Measurements from ENCODE around the gene TLE1. TPM values are rescaled to one million over a fixed set of nuclear protein-coding genes. Genes with fewer than 3 reads are reported as not detected.

Gene TLE1
- total and polyA plus RNA-seq, 2 of the 4 experiments (the other 2 are of a cell fraction) = 36.0 to 51.0 TPM

- Histone ChIP-seq H3K4ac (ENCODE audit: low read depth, low read length) (peak overlapping the region; percentile 11), H3K9ac (ENCODE audit: low read depth, low read length) (no peak overlapping the region), H3K79me1 (ENCODE audit: low read depth in 1 of 2, low read length in 2 of 2) (peaks cover 11 to 56% of the 10 kb centered on the region in 2 experiments), H3K4me3 (ENCODE audit: insufficient read depth, low read depth, low read length) (no peak overlapping the region), H3K9me3 (ENCODE audit: control insufficient read depth, insufficient read depth, low read length) (no peaks in the 10 kb centered on the region), H4K5ac (ENCODE audit: low read depth, low read length) (peak overlapping the region; percentile 15; the same call in 1 of the 2 replicates), H3K27me3 (ENCODE audit: control insufficient read depth, insufficient read depth, low read length) (no peaks in the 10 kb centered on the region), H2BK120ac (ENCODE audit: low read depth, low read length) (peak overlapping the region; percentile 35), H3K36me3 (ENCODE audit: control insufficient read depth, insufficient read depth, low read length) (peaks cover 13% of the 10 kb centered on the region), H2BK5ac (ENCODE audit: low read depth, low read length, poor library complexity, severe bottlenecking) (peak overlapping the region; percentile 11), H3K9me1 (ENCODE audit: insufficient read depth, low read length) (peaks cover 26% of the 10 kb centered on the region), H2BK15ac (ENCODE audit: low read depth, low read length) (peak overlapping the region; percentile 66; the same call in 2 of the 3 replicates), H3K4me2 (ENCODE audit: low read depth, low read length) (peak overlapping the region; percentile 63), H4K20me1 (ENCODE audit: insufficient read depth, low read length) (peaks cover 13% of the 10 kb centered on the region; the same call in 1 of the 2 replicates), H3K23ac (ENCODE audit: low read depth, low read length) (peak overlapping the region; percentile 6), H3K27ac (ENCODE audit: insufficient read depth, low read length) (peak overlapping the region; percentile 3; the same call in 1 of the 2 replicates), H3K56ac (ENCODE audit: extremely low read depth, insufficient read depth, low read length) (peak overlapping the region; percentile 79; the same call in 1 of the 2 replicates), H3K14ac (replicated peaks; ENCODE audit: low read depth, low read length) (peak overlapping the region; percentile 7), H4K8ac (ENCODE audit: low read depth in 2 of 2, low read length in 2 of 2) (peak overlapping the region; percentile 46 to 61; a peak in 2 of 4 replicates), H3K4me1 (ENCODE audit: control insufficient read depth, insufficient read depth, low read length) (peaks cover 27% of the 10 kb centered on the region), H2BK20ac (ENCODE audit: low read depth, low read length) (peak overlapping the region; percentile 91), H2AFZ (replicated peaks; ENCODE audit: low read length, poor library complexity) (no peak overlapping the region), H3K18ac (ENCODE audit: low read depth, low read length) (peak overlapping the region; percentile 39), H2AK5ac (ENCODE audit: low read depth, low read length) (peak overlapping the region; percentile 41), H4K91ac (ENCODE audit: insufficient read depth, low read depth, low read length) (peak overlapping the region; percentile 74; the same call in 1 of the 2 replicates), H2AK9ac (replicated peaks; ENCODE audit: low read depth, low read length, poor library complexity) (no peak overlapping the region)
- dilution Hi-C loops (cut with HindIII; ENCODE audit: low sequenced_read_pairs, unreplicated experiment) = no loop called here
- no TSS peak for BruUV-seq (replicated peaks)
- DNase-seq (no peak), ATAC-seq (ENCODE audit: low read depth) (no peak)
- ChIA-PET POLR2A (ENCODE audit: unreplicated experiment) (no interaction called here), CTCF (interaction anchor here (0.9 kb wide), 1 partner anchor 97 kb away, joined by 3 read pairs; no protein-coding TSS in a partner anchor)
- 76% methylated on average over 9 of the region's 18 CpGs; no CpG with 5 or more reads in 1 of the 2 experiments for WGBS, 2 experiments (ENCODE audit: extremely low coverage in 2 of 2, insufficient read length in 1 of 2)
- intact Hi-C loops (cut with micrococcal nuclease) = loop anchor here (2.0 kb wide), 1 partner anchor 75 kb away; no protein-coding TSS in a partner anchor
- in situ Hi-C loops (cut with MboI; ENCODE audit: low sequenced_read_pairs) = no loop called here
- TF ChIP-seq MAFK (IDR thresholded peaks at IDR 0.05; ENCODE audit: low read depth, low read length) (no peak), RAD21 (IDR thresholded peaks at IDR 0.05; ENCODE audit: low read length) (no peak), USF2 (IDR thresholded peaks at IDR 0.05; ENCODE audit: low read depth, low read length) (no peak), RCOR1 (IDR thresholded peaks at IDR 0.05; ENCODE audit: insufficient replicate concordance, low read length) (no peak), CTCF (conservative IDR thresholded peaks at IDR 0.05; ENCODE audit: low read depth, low read length) (no peak), ELK1 (IDR thresholded peaks at IDR 0.05; ENCODE audit: borderline replicate concordance, low read depth, low read length) (no peak), MXI1 (IDR thresholded peaks at IDR 0.05; ENCODE audit: borderline replicate concordance, low read depth, low read length) (no peak), CHD1 (IDR thresholded peaks at IDR 0.05; ENCODE audit: low read depth, low read length) (no peak), BHLHE40 (IDR thresholded peaks at IDR 0.05; ENCODE audit: low read depth, low read length) (no peak), POLR2A (IDR thresholded peaks at IDR 0.05; ENCODE audit: low read depth, low read length) (no peak), FOS (IDR thresholded peaks at IDR 0.05; ENCODE audit: low read depth, low read length) (no peak), NFE2L2 (IDR thresholded peaks at IDR 0.05; ENCODE audit: low read depth, low read length) (no peak), CEBPB (IDR thresholded peaks at IDR 0.05; ENCODE audit: low read depth, low read length) (no peak), RFX5 (IDR thresholded peaks at IDR 0.05; ENCODE audit: low read depth, low read length) (no peak)
Observed at GRCh38 chr9:81633952-81634854, 55.1 kb downstream of the TLE1 start.

Data from IMR-90 (cell line).